ENCODE data around the gene ANKRD44.

DNA sequence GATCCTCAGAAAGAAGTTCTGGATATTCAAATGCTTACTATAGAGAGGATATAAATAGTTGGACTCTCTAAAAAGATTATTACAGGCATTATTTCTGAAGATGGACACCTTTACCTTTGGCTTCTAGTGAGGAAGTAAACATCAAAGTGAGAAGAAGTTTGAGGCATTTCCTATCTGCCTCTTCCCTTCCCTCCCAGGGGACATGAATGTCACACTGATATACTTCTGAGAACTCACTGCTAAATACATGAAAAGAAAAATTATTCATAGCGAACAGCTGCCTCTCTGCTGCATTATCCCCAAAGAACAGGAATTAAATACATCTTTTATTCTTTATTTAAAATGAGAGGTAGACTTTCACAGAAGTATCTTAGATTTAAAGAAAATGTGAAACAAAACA lies 320.5 kb downstream of the ANKRD44 start:
- TF ChIP-seq, protein P1, sequence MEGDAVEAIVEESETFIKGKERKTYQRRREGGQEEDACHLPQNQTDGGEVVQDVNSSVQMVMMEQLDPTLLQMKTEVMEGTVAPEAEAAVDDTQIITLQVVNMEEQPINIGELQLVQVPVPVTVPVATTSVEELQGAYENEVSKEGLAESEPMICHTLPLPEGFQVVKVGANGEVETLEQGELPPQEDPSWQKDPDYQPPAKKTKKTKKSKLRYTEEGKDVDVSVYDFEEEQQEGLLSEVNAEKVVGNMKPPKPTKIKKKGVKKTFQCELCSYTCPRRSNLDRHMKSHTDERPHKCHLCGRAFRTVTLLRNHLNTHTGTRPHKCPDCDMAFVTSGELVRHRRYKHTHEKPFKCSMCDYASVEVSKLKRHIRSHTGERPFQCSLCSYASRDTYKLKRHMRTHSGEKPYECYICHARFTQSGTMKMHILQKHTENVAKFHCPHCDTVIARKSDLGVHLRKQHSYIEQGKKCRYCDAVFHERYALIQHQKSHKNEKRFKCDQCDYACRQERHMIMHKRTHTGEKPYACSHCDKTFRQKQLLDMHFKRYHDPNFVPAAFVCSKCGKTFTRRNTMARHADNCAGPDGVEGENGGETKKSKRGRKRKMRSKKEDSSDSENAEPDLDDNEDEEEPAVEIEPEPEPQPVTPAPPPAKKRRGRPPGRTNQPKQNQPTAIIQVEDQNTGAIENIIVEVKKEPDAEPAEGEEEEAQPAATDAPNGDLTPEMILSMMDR (conservative IDR thresholded peaks at IDR 0.05; ENCODE audit: low read length) = no peak
- no peak for TF ChIP-seq EZH2phosphoT487 (IDR thresholded peaks at IDR 0.05; ENCODE audit: borderline replicate concordance)
